Stimulated activated naive CD8-positive, alpha-beta T cell treated with anti-CD3 and anti-CD28 coated beads, Interleukin-15, Interleukin-2, amounts not matched to agents 100 ng/mL and 50 ng/mL, for 24 hours (primary cell): ENCODE data around the gene ZFYVE16.
"Not testable (repeated sequence)": the region's sequence is repeated elsewhere in the genome, so short reads cannot be mapped to it uniquely, and the experiment has no call there.

Experiments used
- H3K27ac Mint-ChIP-seq: one replicate; pipeline ENCODE4 v1.8.0; 2021; ENCODE audit warnings: mild to moderate bottlenecking, mixed read lengths
- H3K27me3 Mint-ChIP-seq: one replicate; pipeline ENCODE4 v1.8.0; 2021; ENCODE audit warnings: mixed read lengths
- H3K36me3 Mint-ChIP-seq: one replicate; pipeline ENCODE4 v1.8.0; 2021; ENCODE audit warnings: low read depth, mixed read lengths
- H3K4me1 Mint-ChIP-seq: one replicate; pipeline ENCODE4 v1.8.0; 2021; ENCODE audit warnings: low read depth, mixed read lengths
- H3K4me3 Mint-ChIP-seq: one replicate; pipeline ENCODE4 v1.8.0; 2021; ENCODE audit warnings: mild to moderate bottlenecking, mixed read lengths
- H3K9me3 Mint-ChIP-seq: one replicate; pipeline ENCODE4 v1.8.0; 2021; ENCODE audit warnings: mixed read lengths

ZFYVE16 gene

GRCh38 chr5:80399526-80400239 lies 8.2 kb upstream of the ZFYVE16 start:
- peaks cover 7% of the 10 kb centered on the region for H3K4me1 Mint-ChIP-seq
- H3K4me3 Mint-ChIP-seq = no peak overlapping the region
- no peak overlapping the region for H3K27ac Mint-ChIP-seq
- peaks cover 10% of the 10 kb centered on the region for H3K27me3 Mint-ChIP-seq
- no peaks in the 10 kb centered on the region for H3K36me3 Mint-ChIP-seq
- H3K9me3 Mint-ChIP-seq = no peaks in the 10 kb centered on the region

GRCh38 chr5:80400368-80400767 lies 7.5 kb upstream of the ZFYVE16 start:
- not testable (repeated sequence) for H3K4me3 Mint-ChIP-seq, H3K36me3 Mint-ChIP-seq, H3K4me1 Mint-ChIP-seq, H3K27me3 Mint-ChIP-seq, H3K27ac Mint-ChIP-seq, H3K9me3 Mint-ChIP-seq

GRCh38 chr5:80403782-80404181 lies 4.1 kb upstream of the ZFYVE16 start:
- Mint-ChIP-seq H3K36me3 (no peaks in the 10 kb centered on the region), H3K4me1 (peaks cover 15% of the 10 kb centered on the region), H3K4me3 (no peak overlapping the region), H3K27me3 (no peaks in the 10 kb centered on the region), H3K9me3 (no peaks in the 10 kb centered on the region), H3K27ac (no peak overlapping the region)

GRCh38 chr5:80406980-80407734 lies 707 bp upstream of the ZFYVE16 start:
- H3K4me3 Mint-ChIP-seq = peak overlapping the region; percentile 93
- H3K27me3 Mint-ChIP-seq = no peaks in the 10 kb centered on the region
- peaks cover 22% of the 10 kb centered on the region for H3K4me1 Mint-ChIP-seq
- H3K27ac Mint-ChIP-seq = peak overlapping the region; percentile 99
- H3K9me3 Mint-ChIP-seq = no peaks in the 10 kb centered on the region
- H3K36me3 Mint-ChIP-seq = no peaks in the 10 kb centered on the region

GRCh38 chr5:80408484-80409366 lies 861 bp downstream of the ZFYVE16 start:
- H3K36me3 Mint-ChIP-seq = no peaks in the 10 kb centered on the region
- H3K4me3 Mint-ChIP-seq = peak overlapping the region; percentile 93
- H3K4me1 Mint-ChIP-seq = peaks cover 22% of the 10 kb centered on the region
- H3K9me3 Mint-ChIP-seq = no peaks in the 10 kb centered on the region
- H3K27me3 Mint-ChIP-seq = no peaks in the 10 kb centered on the region
- H3K27ac Mint-ChIP-seq = peak overlapping the region; percentile 76

- Mint-ChIP-seq H3K36me3 (peaks cover 4% of the 10 kb centered on the region), H3K9me3 (no peaks in the 10 kb centered on the region), H3K27me3 (no peaks in the 10 kb centered on the region), H3K4me3 (peak overlapping the region; percentile 93), H3K27ac (no peak overlapping the region), H3K4me1 (peaks cover 22% of the 10 kb centered on the region)
Observed at GRCh38 chr5:80409367-80409966, 1.6 kb downstream of the ZFYVE16 start.

- H3K9me3 Mint-ChIP-seq = no peaks in the 10 kb centered on the region
- H3K4me1 Mint-ChIP-seq = peaks cover 22% of the 10 kb centered on the region
- no peak overlapping the region for H3K4me3 Mint-ChIP-seq
- no peaks in the 10 kb centered on the region for H3K27me3 Mint-ChIP-seq
- peaks cover 7% of the 10 kb centered on the region for H3K36me3 Mint-ChIP-seq
- H3K27ac Mint-ChIP-seq = no peak overlapping the region
Observed at GRCh38 chr5:80411589-80412219, 3.8 kb downstream of the ZFYVE16 start.

GRCh38 chr5:80414113-80414512 lies 6.2 kb downstream of the ZFYVE16 start:
- H3K9me3 Mint-ChIP-seq = no peaks in the 10 kb centered on the region

GRCh38 chr5:80417973-80418372 lies 10.1 kb downstream of the ZFYVE16 start:
- Mint-ChIP-seq H3K4me3 (no peak overlapping the region), H3K4me1 (no peaks in the 10 kb centered on the region), H3K27ac (no peak overlapping the region), H3K36me3 (peaks cover 28% of the 10 kb centered on the region), H3K9me3 (no peaks in the 10 kb centered on the region), H3K27me3 (no peaks in the 10 kb centered on the region)

More at GRCh38 chr5:80414113-80414512, 6.2 kb downstream of the ZFYVE16 start:
- Mint-ChIP-seq H3K27ac (no peak overlapping the region), H3K4me1 (peaks cover 10% of the 10 kb centered on the region), H3K27me3 (no peaks in the 10 kb centered on the region), H3K36me3 (peaks cover 17% of the 10 kb centered on the region), H3K4me3 (no peak overlapping the region)

- H3K4me3 Mint-ChIP-seq, H3K27ac Mint-ChIP-seq, H3K4me1 Mint-ChIP-seq, H3K27me3 Mint-ChIP-seq, H3K9me3 Mint-ChIP-seq: not testable (repeated sequence)
- H3K36me3 Mint-ChIP-seq = peaks cover 29% of the 10 kb centered on the region
Observed at GRCh38 chr5:80424365-80424764, 16.5 kb downstream of the ZFYVE16 start.

- Mint-ChIP-seq H3K36me3 (peaks cover 33% of the 10 kb centered on the region), H3K27me3 (no peaks in the 10 kb centered on the region), H3K9me3 (no peaks in the 10 kb centered on the region), H3K4me1 (no peaks in the 10 kb centered on the region), H3K27ac (no peak overlapping the region), H3K4me3 (no peak overlapping the region)
Observed at GRCh38 chr5:80435476-80435875, 27.6 kb downstream of the ZFYVE16 start.

GRCh38 chr5:80437326-80437725 lies 29.5 kb downstream of the ZFYVE16 start:
- no peak overlapping the region for H3K4me3 Mint-ChIP-seq
- no peaks in the 10 kb centered on the region for H3K27me3 Mint-ChIP-seq
- H3K36me3 Mint-ChIP-seq = peaks cover 44% of the 10 kb centered on the region
- no peaks in the 10 kb centered on the region for H3K4me1 Mint-ChIP-seq
- no peaks in the 10 kb centered on the region for H3K9me3 Mint-ChIP-seq
- no peak overlapping the region for H3K27ac Mint-ChIP-seq

- Mint-ChIP-seq H3K4me1 (no peaks in the 10 kb centered on the region), H3K4me3 (no peak overlapping the region), H3K36me3 (peaks cover 48% of the 10 kb centered on the region), H3K27ac (no peak overlapping the region), H3K9me3 (no peaks in the 10 kb centered on the region), H3K27me3 (no peaks in the 10 kb centered on the region)
Observed at GRCh38 chr5:80438739-80439138, 30.9 kb downstream of the ZFYVE16 start.

GRCh38 chr5:80439213-80439612 lies 31.3 kb downstream of the ZFYVE16 start:
- Mint-ChIP-seq H3K27me3 (no peaks in the 10 kb centered on the region), H3K36me3 (peaks cover 47% of the 10 kb centered on the region), H3K4me3 (no peak overlapping the region), H3K4me1 (no peaks in the 10 kb centered on the region), H3K27ac (no peak overlapping the region), H3K9me3 (no peaks in the 10 kb centered on the region)
